H1 (cell line): Measurements from ENCODE around the gene ZFYVE27. TPM values are rescaled to one million over a fixed set of nuclear protein-coding genes. Genes with fewer than 3 reads are reported as not detected.

Experiments
- CTCF ChIA-PET: fragments of 300-600 bp; sonication (Branson Sonifier 250); formaldehyde crosslinking; loops from one replicate; lab custom pipeline; 2021; ENCODE audit not compliant: partially characterized antibody; lab: Charles Lee
- POLR2A ChIA-PET: fragments of 300-600 bp; sonication (Branson Sonifier 250); formaldehyde crosslinking; loops from one replicate; lab custom pipeline; 2021; ENCODE audit warnings: inconsistent platforms; ENCODE audit not compliant: partially characterized antibody; lab: Charles Lee
- DNase-seq, 2 experiments: peaks; one replicate each; pipeline versions ENCODE4 v3.0.0 to v3.0.0-alpha.2; 2010 to 2022; ENCODE audit warnings: low spot score in 2 of 2, low read depth in 1 of 2, mixed read lengths in 1 of 2
- FAIRE-seq: peaks from 2 replicates; lab custom pipeline; 2011; peaks lifted over from hg19 to GRCh38; lab: Jason Lieb, UNC
- H2AFZ ChIP-seq: 2 replicates; pipeline ENCODE4 v1.8.1; 2012; ENCODE audit warnings: low read length, inconsistent platforms
- H2AK5ac ChIP-seq: 2 replicates; pipeline ENCODE4 v1.6.1; 2013; ENCODE audit warnings: low read depth, low read length
- H2BK120ac ChIP-seq: replicated peaks from 2 replicates; pipeline ENCODE3; 2013; ENCODE audit warnings: low read depth, low read length, inconsistent platforms
- H2BK12ac ChIP-seq: 2 replicates; pipeline ENCODE4 v1.6.1; 2013; ENCODE audit warnings: low read depth, low read length
- H2BK15ac ChIP-seq: 2 replicates; pipeline ENCODE4 v1.6.1; 2013; ENCODE audit warnings: low read length
- H2BK20ac ChIP-seq: 2 replicates; pipeline ENCODE4 v1.6.1; 2013; ENCODE audit warnings: low read length
- H2BK5ac ChIP-seq: 2 replicates; pipeline ENCODE4 v1.6.1; 2013; ENCODE audit warnings: low read depth, low read length
- H3K14ac ChIP-seq: 2 replicates; pipeline ENCODE4 v1.6.1; 2013; ENCODE audit warnings: inconsistent platforms; ENCODE audit not compliant: insufficient read length
- H3K18ac ChIP-seq: 2 replicates; pipeline ENCODE4 v1.6.1; 2013; ENCODE audit warnings: low read length; ENCODE audit errors: extremely low read depth
- H3K23ac ChIP-seq: 2 replicates; pipeline ENCODE4 v1.6.1; 2013; ENCODE audit warnings: inconsistent platforms; ENCODE audit not compliant: insufficient read length
- H3K23me2 ChIP-seq: 2 replicates; pipeline ENCODE4 v1.6.1; 2013; ENCODE audit warnings: low read depth, low read length
- H3K27ac ChIP-seq: 2 replicates; pipeline ENCODE4 v1.6.1; 2011; ENCODE audit warnings: low read depth, low read length, inconsistent platforms
- H3K27me3 ChIP-seq, 4 experiments: replicated peaks in 1 of 4; 1 replicate in 1 of 4; 2 replicates in 3 of 4; pipeline versions ENCODE4 v1.6.1 to v1.8.1; 2011 to 2013; ENCODE audit warnings: low read length in 3 of 4, mild to moderate bottlenecking in 3 of 4, inconsistent platforms in 2 of 4, mixed read lengths in 2 of 4, moderate library complexity in 1 of 4; ENCODE audit not compliant: control insufficient read depth in 3 of 4, insufficient read depth in 3 of 4; ENCODE audit errors: extremely low read depth in 1 of 4
- H3K36me3 ChIP-seq, 4 experiments: 2 replicates each; pipeline versions ENCODE4 v1.6.1 to v1.8.1; 2011 to 2013; ENCODE audit warnings: mild to moderate bottlenecking in 4 of 4, low read length in 3 of 4, moderate library complexity in 2 of 4, control low read depth in 1 of 4, inconsistent platforms in 1 of 4; ENCODE audit not compliant: insufficient read depth in 4 of 4, control insufficient read depth in 2 of 4
- H3K4ac ChIP-seq: replicated peaks from 2 replicates; pipeline ENCODE3; 2013; ENCODE audit warnings: low read length, low read depth, mixed read lengths, inconsistent platforms; ENCODE audit not compliant: insufficient read length
- H3K4me1 ChIP-seq, 4 experiments: replicated peaks in 1 of 4; 1 replicate in 1 of 4; 2 replicates in 3 of 4; pipeline versions ENCODE4 v1.6.1 to v1.8.1; 2011 to 2013; ENCODE audit warnings: low read length in 3 of 4, inconsistent platforms in 2 of 4, mixed read lengths in 1 of 4; ENCODE audit not compliant: insufficient read depth in 4 of 4, control insufficient read depth in 3 of 4
- H3K4me2 ChIP-seq, 2 experiments: 2 replicates each; pipeline versions ENCODE4 v1.6.1 to v1.8.1; 2011 to 2013; ENCODE audit warnings: low read depth in 2 of 2, low read length in 2 of 2, control low read depth in 1 of 2, inconsistent platforms in 1 of 2, mild to moderate bottlenecking in 1 of 2; ENCODE audit not compliant: insufficient read depth in 1 of 2
- H3K4me3 ChIP-seq, 4 experiments: fragments of 200-600, 300-600 bp in 1 of 4; sonication (generic), shearing (Covaris generic), sonication (Bioruptor Twin) in 1 of 4; 2 replicates each; pipeline versions ENCODE4 v1.5.1 to v1.8.1; 2011 to 2016; ENCODE audit warnings: low read length in 4 of 4, low read depth in 3 of 4, control low read depth in 2 of 4, inconsistent platforms in 2 of 4, mild to moderate bottlenecking in 2 of 4, mixed read lengths in 1 of 4, moderate library complexity in 1 of 4; ENCODE audit not compliant: insufficient read depth in 2 of 4; ENCODE audit errors: extremely low read depth in 1 of 4
- H3K56ac ChIP-seq: replicated peaks from 2 replicates; pipeline ENCODE3; 2013; ENCODE audit warnings: low read depth, mild to moderate bottlenecking, mixed read lengths, low read length, inconsistent platforms; ENCODE audit not compliant: insufficient read length
- H3K79me1 ChIP-seq: 2 replicates; pipeline ENCODE4 v1.6.1; 2013; ENCODE audit warnings: low read depth, low read length, control low read depth
- H3K79me2 ChIP-seq, 2 experiments: 2 replicates each; pipeline versions ENCODE4 v1.6.1 to v1.8.1; 2012 to 2013; ENCODE audit warnings: low read length in 2 of 2, mild to moderate bottlenecking in 2 of 2, inconsistent platforms in 1 of 2; ENCODE audit not compliant: insufficient read depth in 2 of 2, control insufficient read depth in 1 of 2
- H3K9ac ChIP-seq, 4 experiments: replicated peaks in 1 of 4; 1 replicate in 1 of 4; 2 replicates in 3 of 4; pipeline versions ENCODE4 v1.6.1 to v1.8.1; 2011 to 2013; ENCODE audit warnings: low read depth in 3 of 4, low read length in 3 of 4, control low read depth in 2 of 4, mild to moderate bottlenecking in 2 of 4, moderate library complexity in 2 of 4, inconsistent platforms in 1 of 4; ENCODE audit errors: extremely low read depth in 1 of 4
- H3K9me3 ChIP-seq, 2 experiments: 2 replicates each; pipeline versions ENCODE4 v1.6.1 to v1.8.1; 2012 to 2013; ENCODE audit warnings: mild to moderate bottlenecking in 2 of 2, moderate library complexity in 2 of 2, control low read depth in 1 of 2, inconsistent platforms in 1 of 2, low read depth in 1 of 2, low read length in 1 of 2, mixed read lengths in 1 of 2; ENCODE audit not compliant: insufficient read depth in 2 of 2
- H4K20me1 ChIP-seq, 2 experiments: replicated peaks in 1 of 2; 2 replicates each; pipeline versions ENCODE3 to v1.8.1; 2011 to 2013; ENCODE audit warnings: inconsistent platforms in 2 of 2, low read length in 2 of 2, mild to moderate bottlenecking in 1 of 2; ENCODE audit not compliant: insufficient read depth in 2 of 2, control insufficient read depth in 1 of 2
- H4K5ac ChIP-seq: 2 replicates; pipeline ENCODE4 v1.6.1; 2013; ENCODE audit warnings: low read length, low read depth, mixed read lengths, inconsistent platforms; ENCODE audit not compliant: insufficient read length
- H4K8ac ChIP-seq: 2 replicates; pipeline ENCODE4 v1.8.0; 2013; ENCODE audit warnings: mild to moderate bottlenecking, moderate library complexity, low read length, inconsistent platforms; ENCODE audit not compliant: insufficient read depth; ENCODE audit errors: extremely low read depth
- H4K91ac ChIP-seq: replicated peaks from 2 replicates; pipeline ENCODE3; 2013; ENCODE audit warnings: low read length, mixed read lengths, inconsistent platforms; ENCODE audit not compliant: insufficient read length
- CEBPB ChIP-seq: IDR thresholded peaks from 2 replicates; pipeline ENCODE4 v1.6.1; 2012; ENCODE audit warnings: low read depth, low read length
- EZH2 ChIP-seq: fragments of 200-600 bp; sonication (generic); IDR thresholded peaks from 2 replicates; pipeline ENCODE4 v1.7.1; 2012; ENCODE audit warnings: low read depth, mild to moderate bottlenecking, moderate library complexity, low read length, inconsistent platforms; ENCODE audit not compliant: severe bottlenecking
- JUND ChIP-seq: IDR thresholded peaks from 2 replicates; pipeline ENCODE4 v1.6.1; 2011; ENCODE audit warnings: mild to moderate bottlenecking, improper control_type of control experiment, low read length
- KDM4A ChIP-seq: IDR thresholded peaks from one replicate; pipeline ENCODE4 v1.7.1; 2012; ENCODE audit warnings: low read depth, mild to moderate bottlenecking, moderate library complexity, low read length, inconsistent platforms; ENCODE audit not compliant: severe bottlenecking
- MAFK ChIP-seq: IDR thresholded peaks from 2 replicates; pipeline ENCODE4 v1.6.1; 2012; ENCODE audit warnings: low read depth, mild to moderate bottlenecking, improper control_type of control experiment, low read length
- NRF1 ChIP-seq: IDR thresholded peaks from 2 replicates; pipeline ENCODE4 v1.6.1; 2011; ENCODE audit warnings: mild to moderate bottlenecking, low read depth, low read length, improper control_type of control experiment
- RNF2 ChIP-seq: fragments of 200-900, 300-1000 bp; sonication (generic); IDR thresholded peaks from 2 replicates; pipeline ENCODE4 v1.7.1; 2016; ENCODE audit warnings: borderline replicate concordance, low read depth, mild to moderate bottlenecking, antibody characterized with exemption, low read length; ENCODE audit not compliant: poor library complexity, severe bottlenecking; ENCODE audit errors: missing control alignments
- RXRA ChIP-seq: IDR thresholded peaks from 2 replicates; pipeline ENCODE4 v1.6.1; 2011; ENCODE audit warnings: low read depth, mild to moderate bottlenecking, low read length, moderate library complexity; ENCODE audit not compliant: insufficient read depth
- TAF7 ChIP-seq: optimal IDR thresholded peaks from 2 replicates; pipeline ENCODE3; 2011; ENCODE audit warnings: low read depth, mild to moderate bottlenecking, inconsistent platforms, low read length, moderate library complexity, borderline replicate concordance
- WGBS, 2 experiments: shearing (Covaris generic) in 1 of 2; methylation state at CpG; one replicate each; pipeline versions ENCODE4 v1.1.6 to v1.1.7; 2013 to 2015; ENCODE audit warnings: low lambda C conversion rate in 2 of 2, mixed read lengths in 2 of 2, inconsistent platforms in 1 of 2, low coverage in 1 of 2, missing lambda C conversion rate in 1 of 2; ENCODE audit not compliant: insufficient replicate concordance in 2 of 2, insufficient coverage in 1 of 2, insufficient read length in 1 of 2; ENCODE audit errors: extremely low coverage in 1 of 2, missing lambda C conversion rate in 1 of 2; 5-methylcytosine and 5-hydroxymethylcytosine counted together
- polyA plus RNA-seq, 7 experiments: library from polyadenylated mRNA; depleted of rRNA in 3 of 7; stranded (reverse) in 5 of 7; unstranded in 2 of 7; fragments of >200 nt in 5 of 7; fragments of 200-250 nt in 2 of 7; gene quantifications; 1 replicate in 5 of 7; 2 replicates in 1 of 7; 4 replicates in 1 of 7; pipeline versions ENCODE4 v1.2.1 to v1.2.3, GENCODE V29; 2011 to 2013; ENCODE audit warnings: missing spikeins in 2 of 7, mixed read lengths in 2 of 7
- total RNA-seq: library from RNA; stranded (reverse); fragmentation: NEBNext Ultra II Directional; extraction: Animal tissue kit (Norgen Biotek cat#: 25700); gene quantifications from 2 replicates; pipeline ENCODE4 v1.2.1, GENCODE V29; 2021

ZFYVE27 gene
- total and polyA plus RNA-seq, 2 of the 8 experiments (the other 6 are each of a cell fraction or from before 2014, with no cell fraction given), result 16.6 to 19.8 TPM

DNA sequence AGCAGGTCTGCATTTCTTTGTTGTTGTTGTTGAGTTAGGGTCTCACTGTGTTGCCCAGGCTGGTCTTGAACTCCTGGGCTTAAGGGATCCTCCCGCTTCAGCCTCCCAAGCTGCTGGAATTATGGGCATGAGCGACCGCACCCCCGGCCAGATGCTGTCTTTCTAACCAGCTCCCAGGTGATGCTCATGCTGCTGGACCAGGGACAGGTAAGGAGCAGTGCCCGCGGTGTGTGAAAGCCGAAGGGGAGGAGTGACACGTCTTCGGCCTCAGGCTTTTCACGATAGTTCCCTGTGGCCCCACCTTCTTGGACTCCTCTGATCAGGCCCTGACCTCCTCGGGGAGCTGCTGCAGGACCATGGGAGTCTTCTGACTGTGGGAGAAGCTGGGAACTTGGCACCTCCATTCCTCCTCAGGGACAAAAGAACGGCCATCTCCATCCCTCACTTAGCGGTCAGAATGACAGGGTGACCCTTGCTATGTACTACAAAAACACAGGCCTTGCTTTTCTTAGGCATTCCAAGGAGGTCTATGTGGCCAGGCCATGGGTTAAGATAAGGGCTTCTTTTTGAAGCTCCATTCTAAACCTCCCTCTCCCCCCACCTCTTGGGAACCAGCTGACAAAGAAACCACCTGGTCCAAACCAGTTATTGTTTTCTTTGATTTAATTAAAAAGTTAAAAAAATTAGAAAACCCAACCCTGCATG, 29.3 kb downstream of the ZFYVE27 start:
- H2BK120ac ChIP-seq, result no peak overlapping the region
- no peak overlapping the region for H3K56ac ChIP-seq
- no peak overlapping the region for H2AFZ ChIP-seq
- WGBS, 2 experiments, result 90% methylated on average over 13 of the region's 13 CpGs; no CpG with 5 or more reads in 1 of the 2 experiments
- H3K9me3 ChIP-seq, result no peaks in the 10 kb centered on the region
- no peak overlapping the region for H3K4me2 ChIP-seq
- H3K14ac ChIP-seq, result no peak overlapping the region
- no peak for DNase-seq
- no peak overlapping the region for H2AK5ac ChIP-seq
- H2BK5ac ChIP-seq, result no peak overlapping the region
- H3K4me3 ChIP-seq, result no peak overlapping the region
- H3K79me2 ChIP-seq, result no peaks in the 10 kb centered on the region
- no peaks in the 10 kb centered on the region for H4K20me1 ChIP-seq
- H3K79me1 ChIP-seq, result no peaks in the 10 kb centered on the region
- H3K23ac ChIP-seq, result no peak overlapping the region
- no peak overlapping the region for H4K5ac ChIP-seq
- FAIRE-seq, result no peak
- no peak overlapping the region; the same call in 1 of the 2 replicates for H2BK15ac ChIP-seq
- no peak overlapping the region for H3K4ac ChIP-seq
- H2BK20ac ChIP-seq, result no peak overlapping the region
- no peak overlapping the region for H3K9ac ChIP-seq
- H3K18ac ChIP-seq, result no peak overlapping the region
- peaks cover 0 to 15% (median 11%) of the 10 kb centered on the region in 4 experiments; a peak in 6 of 7 replicates for H3K4me1 ChIP-seq
- H3K27me3 ChIP-seq, result peaks cover 10 to 27% (median 21%) of the 10 kb centered on the region in 4 experiments
- no peaks in the 10 kb centered on the region; a peak in 1 of 8 replicates for H3K36me3 ChIP-seq
- no peak overlapping the region for H4K8ac ChIP-seq
- no peak overlapping the region for H3K27ac ChIP-seq
- H3K23me2 ChIP-seq, result peaks cover 7% of the 10 kb centered on the region; the same call in 1 of the 2 replicates
- ChIA-PET CTCF (interaction anchor here (1.1 to 1.7 kb wide), 6 partner anchors 11 to 122 kb away, joined by 3 to 7 read pairs (median 4); no protein-coding TSS in a partner anchor), POLR2A (interaction anchor here (0.6 to 1.9 kb wide), 5 partner anchors 8 to 134 kb away, joined by 3 to 6 read pairs (median 4); no protein-coding TSS in a partner anchor)
- no peak overlapping the region for H4K91ac ChIP-seq
- no peak overlapping the region for H2BK12ac ChIP-seq
- TF ChIP-seq JUND (no peak), RXRA (no peak), CEBPB (no peak), TAF7 (no peak), RNF2 (no peak), MAFK (no peak), NRF1 (no peak), KDM4A (no peak), EZH2 (no peak)
